HFFc6 (cell line): ENCODE data around the gene NCOA5. TPM values are rescaled to one million over a fixed set of nuclear protein-coding genes. Genes with fewer than 3 reads are reported as not detected.

Source experiments
- DNase-seq: peaks from one replicate; pipeline ENCODE4 v3.0.0-alpha.2; 2018
- H3K27ac Mint-ChIP-seq: 2 replicates; pipeline ENCODE4 v1.8.0; 2020; ENCODE audit warnings: mild to moderate bottlenecking, mixed read lengths
- H3K27me3 Mint-ChIP-seq: 2 replicates; pipeline ENCODE4 v1.8.0; 2021; ENCODE audit warnings: mild to moderate bottlenecking, moderate library complexity, mixed read lengths; ENCODE audit not compliant: insufficient read depth
- H3K36me3 Mint-ChIP-seq: 2 replicates; pipeline ENCODE4 v1.8.0; 2021; ENCODE audit warnings: low read depth, mixed read lengths
- H3K4me1 Mint-ChIP-seq: 2 replicates; pipeline ENCODE4 v1.8.0; 2020; ENCODE audit warnings: low read depth, mixed read lengths
- H3K4me3 Mint-ChIP-seq: 2 replicates; pipeline ENCODE4 v1.8.0; 2020; ENCODE audit warnings: mild to moderate bottlenecking, moderate library complexity, mixed read lengths
- H3K9me3 Mint-ChIP-seq: 2 replicates; pipeline ENCODE4 v1.8.0; 2020; ENCODE audit warnings: mild to moderate bottlenecking, mixed read lengths
- total RNA-seq, 6 experiments: library from RNA; stranded (reverse); fragmentation: NEBNext Ultra II Directional; extraction: Animal tissue kit (Norgen Biotek cat#: 25700); gene quantifications; 2 replicates in 1 of 6; 3 replicates in 5 of 6; pipeline ENCODE4 v1.2.3, GENCODE V29; 2021
- TF ChIP-seq, protein P1 (sequence below): fragments of 200-600 bp; sonication (generic); IDR thresholded peaks from 2 replicates; pipeline ENCODE4 v1.5.0; 2021; ENCODE audit warnings: antibody characterized with exemption, mild to moderate bottlenecking

NCOA5 gene
- total RNA-seq, 6 experiments from 2014 or later: 15.3 to 25.1 (median 23.2) TPM

DNA sequence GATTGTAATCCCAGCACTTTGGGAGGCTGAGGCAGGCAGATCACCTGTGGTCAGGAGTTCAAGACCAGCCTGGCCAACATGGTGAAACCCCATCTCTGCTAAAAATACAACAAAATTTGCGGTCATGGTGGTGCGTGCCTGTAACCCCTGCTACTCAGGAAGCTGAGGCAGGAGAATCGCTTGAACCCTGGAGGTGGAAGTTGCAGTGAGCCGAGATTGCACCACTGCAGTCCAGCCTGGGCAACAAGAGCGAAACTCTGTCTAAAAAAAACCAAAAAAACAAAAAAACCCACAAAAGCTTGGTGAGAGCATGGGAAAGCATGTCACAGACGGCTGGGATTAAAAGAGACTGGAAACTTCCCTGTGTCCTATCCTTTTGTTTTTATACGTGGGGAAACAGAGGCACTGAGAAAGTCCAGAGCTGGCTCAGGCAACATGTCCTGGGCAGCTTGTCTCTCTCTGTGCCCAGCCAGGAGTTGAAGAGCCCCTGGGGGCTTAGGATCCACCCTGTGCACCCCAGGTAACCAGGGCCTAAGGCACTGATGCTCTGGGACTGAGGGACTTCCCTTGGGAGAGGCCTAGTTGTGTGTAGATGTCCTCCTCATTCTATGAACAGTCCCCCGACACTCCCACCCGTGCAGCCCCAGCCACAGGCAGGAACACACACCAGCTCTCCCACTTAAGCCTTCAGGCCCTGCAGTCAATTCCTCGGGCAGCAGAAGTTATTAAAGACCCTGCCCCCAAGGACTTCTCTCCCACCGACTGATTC, 44.3 kb upstream of the NCOA5 start:
- H3K9me3 Mint-ChIP-seq: no peaks in the 10 kb centered on the region
- H3K4me3 Mint-ChIP-seq: no peak overlapping the region
- peaks cover 8% of the 10 kb centered on the region for H3K4me1 Mint-ChIP-seq
- H3K27ac Mint-ChIP-seq: no peak overlapping the region
- TF ChIP-seq, protein P1, sequence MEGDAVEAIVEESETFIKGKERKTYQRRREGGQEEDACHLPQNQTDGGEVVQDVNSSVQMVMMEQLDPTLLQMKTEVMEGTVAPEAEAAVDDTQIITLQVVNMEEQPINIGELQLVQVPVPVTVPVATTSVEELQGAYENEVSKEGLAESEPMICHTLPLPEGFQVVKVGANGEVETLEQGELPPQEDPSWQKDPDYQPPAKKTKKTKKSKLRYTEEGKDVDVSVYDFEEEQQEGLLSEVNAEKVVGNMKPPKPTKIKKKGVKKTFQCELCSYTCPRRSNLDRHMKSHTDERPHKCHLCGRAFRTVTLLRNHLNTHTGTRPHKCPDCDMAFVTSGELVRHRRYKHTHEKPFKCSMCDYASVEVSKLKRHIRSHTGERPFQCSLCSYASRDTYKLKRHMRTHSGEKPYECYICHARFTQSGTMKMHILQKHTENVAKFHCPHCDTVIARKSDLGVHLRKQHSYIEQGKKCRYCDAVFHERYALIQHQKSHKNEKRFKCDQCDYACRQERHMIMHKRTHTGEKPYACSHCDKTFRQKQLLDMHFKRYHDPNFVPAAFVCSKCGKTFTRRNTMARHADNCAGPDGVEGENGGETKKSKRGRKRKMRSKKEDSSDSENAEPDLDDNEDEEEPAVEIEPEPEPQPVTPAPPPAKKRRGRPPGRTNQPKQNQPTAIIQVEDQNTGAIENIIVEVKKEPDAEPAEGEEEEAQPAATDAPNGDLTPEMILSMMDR: no peak
- peaks cover 46% of the 10 kb centered on the region for H3K27me3 Mint-ChIP-seq
- DNase-seq: no peak
- no peaks in the 10 kb centered on the region for H3K36me3 Mint-ChIP-seq

DNA sequence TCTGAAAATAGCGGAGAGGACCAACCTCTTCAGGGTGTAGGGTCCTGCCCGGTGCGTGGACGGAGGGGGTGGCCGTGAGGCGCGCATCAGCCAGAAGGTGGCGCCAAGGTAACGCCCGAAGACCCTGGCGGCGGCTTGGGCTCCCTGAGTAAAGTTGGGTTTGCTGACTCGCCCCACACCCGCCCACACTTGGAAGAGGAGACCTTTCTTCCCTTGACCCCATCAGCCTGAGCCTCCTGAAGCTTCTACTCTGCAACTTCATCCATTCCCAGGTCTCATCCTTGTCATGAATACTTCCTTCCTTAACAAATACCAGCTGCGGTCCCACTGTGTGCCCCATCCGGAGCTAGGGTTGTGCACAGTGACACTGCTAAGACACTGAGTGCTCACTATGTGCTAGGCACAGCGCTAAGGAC, 43.0 kb upstream of the NCOA5 start:
- H3K27me3 Mint-ChIP-seq: peaks cover 39% of the 10 kb centered on the region
- TF ChIP-seq, protein P1: peak; percentile 87
- peak; percentile 22 for DNase-seq
- H3K27ac Mint-ChIP-seq: no peak overlapping the region
- no peak overlapping the region for H3K4me3 Mint-ChIP-seq
- H3K9me3 Mint-ChIP-seq: no peaks in the 10 kb centered on the region
- H3K36me3 Mint-ChIP-seq: no peaks in the 10 kb centered on the region
- peaks cover 8% of the 10 kb centered on the region for H3K4me1 Mint-ChIP-seq

DNA sequence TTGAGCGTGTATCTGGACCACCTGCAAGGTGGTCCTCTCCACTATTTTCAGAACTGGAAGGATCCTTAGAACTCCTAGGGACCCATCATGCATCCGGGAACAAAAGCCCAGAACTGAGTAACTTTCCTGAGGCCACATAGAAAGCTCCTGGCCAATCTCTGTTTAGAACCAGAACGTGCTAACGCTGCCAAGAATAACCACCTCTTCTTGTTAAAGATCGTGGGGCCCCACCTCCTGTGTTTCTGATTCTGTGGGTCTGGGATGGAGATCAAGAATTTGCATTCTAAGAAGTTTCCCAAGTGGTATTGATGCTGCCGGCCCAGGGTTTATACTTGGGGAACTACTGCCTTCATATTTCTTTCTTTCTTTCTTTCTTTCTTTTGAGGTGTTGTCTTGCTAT, 41.6 kb upstream of the NCOA5 start:
- peak; percentile 22 for DNase-seq
- Mint-ChIP-seq H3K4me3 (no peak overlapping the region), H3K9me3 (no peaks in the 10 kb centered on the region), H3K36me3 (no peaks in the 10 kb centered on the region), H3K4me1 (peaks cover 8% of the 10 kb centered on the region), H3K27ac (no peak overlapping the region), H3K27me3 (peaks cover 36% of the 10 kb centered on the region)
- TF ChIP-seq, protein P1: no peak

DNA sequence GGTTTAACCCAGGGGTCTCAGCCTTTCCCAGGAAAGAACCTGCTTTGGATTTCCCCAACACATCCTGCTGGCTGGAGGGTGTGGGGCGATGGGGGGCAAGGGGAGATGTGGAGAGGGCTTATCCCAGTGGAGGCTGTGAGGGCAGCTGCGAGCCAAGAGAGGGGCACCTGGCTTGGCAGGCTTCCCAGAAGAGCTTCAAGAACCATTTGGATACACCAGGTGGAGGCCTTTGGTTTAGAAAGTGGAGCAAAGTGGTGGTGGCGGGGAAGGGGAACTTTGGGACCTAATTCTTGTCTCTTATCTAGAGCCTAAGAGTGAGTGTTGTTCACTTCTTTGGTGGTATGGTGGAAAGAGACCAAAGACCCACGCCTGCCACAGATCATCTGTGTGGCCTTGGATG, 40.8 kb upstream of the NCOA5 start:
- Mint-ChIP-seq H3K27ac (no peak overlapping the region), H3K9me3 (no peaks in the 10 kb centered on the region), H3K4me1 (peaks cover 8% of the 10 kb centered on the region), H3K4me3 (no peak overlapping the region), H3K27me3 (peaks cover 34% of the 10 kb centered on the region), H3K36me3 (no peaks in the 10 kb centered on the region)
- TF ChIP-seq, protein P1: no peak
- no peak for DNase-seq

DNA sequence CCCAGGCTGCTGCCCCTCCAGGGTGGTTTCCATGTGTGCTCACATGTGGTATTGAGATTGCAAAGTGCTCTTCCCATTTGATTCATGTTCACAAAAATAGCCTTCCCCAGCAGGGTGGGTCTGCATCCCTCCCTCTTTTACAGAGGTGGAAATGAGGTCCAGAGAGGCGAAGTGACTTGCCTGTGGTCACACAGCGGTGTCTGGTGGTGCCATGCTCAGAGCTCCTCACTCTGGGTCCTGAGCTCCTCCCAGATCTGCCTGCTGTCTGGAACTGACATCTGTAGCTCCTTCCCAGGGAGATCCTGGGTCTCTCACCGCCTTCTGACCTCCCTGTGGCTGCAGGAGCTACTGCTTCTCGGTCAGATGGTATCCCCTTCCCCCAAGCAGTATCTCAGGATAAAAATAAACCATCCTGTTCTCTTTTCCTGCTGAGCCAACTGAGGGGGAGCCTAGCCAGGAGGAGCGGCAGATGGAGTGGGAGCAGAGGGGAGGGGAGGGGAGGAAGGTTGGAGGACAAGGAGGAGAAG, 40.3 kb upstream of the NCOA5 start:
- H3K4me3 Mint-ChIP-seq: no peak overlapping the region
- H3K27me3 Mint-ChIP-seq: peaks cover 30% of the 10 kb centered on the region
- TF ChIP-seq, protein P1: no peak
- H3K27ac Mint-ChIP-seq: no peak overlapping the region
- no peak for DNase-seq
- H3K36me3 Mint-ChIP-seq: no peaks in the 10 kb centered on the region
- H3K9me3 Mint-ChIP-seq: no peaks in the 10 kb centered on the region
- H3K4me1 Mint-ChIP-seq: peaks cover 8% of the 10 kb centered on the region
